NK-92 (cell line): Measurements from ENCODE around the gene EPHA2.
"Not testable (repeated sequence)": the region's sequence is repeated elsewhere in the genome, so short reads cannot be mapped to it uniquely, and the experiment has no call there.

ENCODE experiments used
- DNase-seq: peaks from one replicate; lab custom pipeline; 2025; ENCODE audit not compliant: unreplicated experiment; lab: John Stamatoyannopoulos, UW

EPHA2 gene

DNA sequence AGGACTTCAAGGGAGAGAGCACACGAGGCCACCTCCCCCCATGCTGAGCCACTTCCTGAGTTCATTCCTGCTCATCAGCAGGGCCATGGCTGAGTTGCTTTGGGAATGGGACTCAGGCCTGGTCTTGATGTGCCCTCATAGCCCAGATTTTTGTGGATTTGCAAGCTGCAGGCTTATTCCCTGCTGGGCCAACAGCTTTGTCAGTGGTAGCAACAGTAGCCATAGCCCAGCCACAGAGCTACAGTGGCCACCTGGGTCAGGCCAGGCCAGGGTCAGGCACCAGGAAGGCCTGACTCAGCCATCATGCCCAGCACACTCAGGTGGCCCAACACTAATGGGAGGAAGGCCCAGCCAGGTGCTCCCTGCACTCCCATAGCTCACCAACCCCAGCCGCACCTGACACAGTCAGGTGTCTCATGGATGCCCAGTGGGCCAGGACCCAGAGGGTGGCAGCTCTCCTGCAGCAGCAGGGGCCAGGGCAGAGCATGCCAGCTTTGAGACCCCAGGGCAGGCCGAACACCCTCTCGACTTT is 33.5 kb downstream of the EPHA2 start:
- no peak for DNase-seq

- DNase-seq, result no peak
Measured at GRCh38 chr1:16120940-16121410, 34.9 kb downstream of the EPHA2 start.

GRCh38 chr1:16120407-16120806 is 35.5 kb downstream of the EPHA2 start:
- no peak for DNase-seq

- DNase-seq, result no peak
Measured at GRCh38 chr1:16119926-16120325, 35.9 kb downstream of the EPHA2 start.

DNA sequence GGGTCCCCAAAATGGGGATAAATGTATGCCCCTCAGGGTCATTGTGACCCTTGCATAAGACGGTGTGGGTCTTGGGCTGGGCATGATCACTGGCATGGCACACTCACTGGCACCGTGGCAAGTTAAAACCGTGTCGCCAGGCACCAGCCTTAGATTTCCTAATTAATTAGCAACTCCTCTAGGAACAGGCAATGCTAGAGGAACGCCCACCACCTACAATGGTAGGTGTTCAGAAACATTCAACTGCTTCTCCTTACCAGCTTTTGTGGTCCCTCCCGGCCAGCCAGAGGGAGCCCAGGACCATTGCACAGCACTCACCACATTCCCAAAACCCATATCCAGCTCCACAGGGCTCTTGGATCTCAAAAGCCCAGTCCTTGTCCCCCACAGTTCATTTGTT is 36.4 kb downstream of the EPHA2 start:
- DNase-seq, result no peak

- DNase-seq, result no peak
Measured at GRCh38 chr1:16118706-16119105, 37.2 kb downstream of the EPHA2 start.

DNA sequence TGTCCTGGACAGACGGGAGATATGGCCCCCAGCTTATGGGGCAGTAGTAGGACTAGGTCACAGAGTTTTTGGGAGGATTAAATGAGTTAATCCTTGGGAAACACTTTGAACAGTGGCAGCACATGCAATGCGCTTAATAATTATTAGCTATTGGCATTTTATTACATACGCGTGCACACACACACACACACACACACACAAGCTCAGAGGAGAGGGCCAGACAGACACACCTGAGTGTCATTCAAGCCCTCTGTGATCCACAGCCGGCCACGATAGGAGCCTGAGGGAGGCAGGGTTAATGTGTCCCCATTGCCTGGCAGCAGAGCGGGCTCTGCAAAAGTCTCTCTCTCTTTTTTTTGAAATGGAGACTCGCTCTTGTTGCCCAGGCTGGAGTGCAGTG is 37.9 kb downstream of the EPHA2 start:
- no peak for DNase-seq

DNA sequence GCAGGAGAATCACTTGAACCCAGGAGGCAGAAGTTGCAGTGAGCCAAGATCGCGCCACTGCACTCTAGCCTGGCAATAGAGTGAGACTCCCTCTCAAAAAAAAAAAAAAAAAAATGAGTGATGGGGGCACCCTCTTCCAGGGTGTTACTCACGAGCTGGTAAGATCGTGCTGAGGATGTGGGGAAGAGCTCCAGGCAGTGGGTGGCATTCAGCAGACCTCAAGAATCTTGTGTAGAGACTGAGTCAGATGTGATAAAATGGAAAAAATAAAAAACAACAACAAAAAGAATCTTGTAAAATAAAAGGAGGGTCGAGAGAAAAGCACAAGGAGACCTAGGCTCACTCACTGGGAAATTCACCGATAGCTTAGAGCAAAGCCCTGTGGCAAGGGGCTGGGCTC is 38.5 kb downstream of the EPHA2 start:
- no peak for DNase-seq

GRCh38 chr1:16116625-16117024 is 39.2 kb downstream of the EPHA2 start:
- no peak for DNase-seq

- DNase-seq, result no peak
Measured at GRCh38 chr1:16116002-16116401, 39.9 kb downstream of the EPHA2 start.

DNA sequence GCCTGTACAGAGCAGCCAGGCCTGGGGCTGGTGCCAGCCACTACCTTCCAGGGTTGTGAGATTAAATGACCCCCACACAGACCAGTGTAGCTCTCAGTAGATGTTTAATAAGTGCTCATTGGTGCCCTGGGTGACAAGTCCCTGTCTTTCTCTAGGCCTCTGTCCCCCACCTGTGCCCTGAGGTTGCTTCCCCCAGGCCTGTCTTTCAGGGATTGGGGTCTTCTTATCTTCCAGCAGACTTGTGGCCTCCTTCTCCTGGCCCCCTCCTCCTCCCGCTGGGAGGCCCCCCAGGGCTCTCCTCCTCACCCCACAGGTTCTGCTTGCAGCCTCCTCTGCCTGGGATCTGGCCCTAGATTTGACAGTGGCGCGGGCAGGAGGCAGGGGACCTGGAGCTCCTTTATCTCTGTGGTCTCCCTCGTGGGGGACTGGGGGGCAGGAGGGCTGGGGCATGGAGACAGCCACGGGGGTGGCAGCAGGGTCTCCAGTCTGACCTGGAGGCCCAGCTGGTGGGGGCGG is 40.3 kb downstream of the EPHA2 start:
- no peak for DNase-seq

GRCh38 chr1:16114527-16115467 is 41.1 kb downstream of the EPHA2 start:
- DNase-seq, result no peak

DNA sequence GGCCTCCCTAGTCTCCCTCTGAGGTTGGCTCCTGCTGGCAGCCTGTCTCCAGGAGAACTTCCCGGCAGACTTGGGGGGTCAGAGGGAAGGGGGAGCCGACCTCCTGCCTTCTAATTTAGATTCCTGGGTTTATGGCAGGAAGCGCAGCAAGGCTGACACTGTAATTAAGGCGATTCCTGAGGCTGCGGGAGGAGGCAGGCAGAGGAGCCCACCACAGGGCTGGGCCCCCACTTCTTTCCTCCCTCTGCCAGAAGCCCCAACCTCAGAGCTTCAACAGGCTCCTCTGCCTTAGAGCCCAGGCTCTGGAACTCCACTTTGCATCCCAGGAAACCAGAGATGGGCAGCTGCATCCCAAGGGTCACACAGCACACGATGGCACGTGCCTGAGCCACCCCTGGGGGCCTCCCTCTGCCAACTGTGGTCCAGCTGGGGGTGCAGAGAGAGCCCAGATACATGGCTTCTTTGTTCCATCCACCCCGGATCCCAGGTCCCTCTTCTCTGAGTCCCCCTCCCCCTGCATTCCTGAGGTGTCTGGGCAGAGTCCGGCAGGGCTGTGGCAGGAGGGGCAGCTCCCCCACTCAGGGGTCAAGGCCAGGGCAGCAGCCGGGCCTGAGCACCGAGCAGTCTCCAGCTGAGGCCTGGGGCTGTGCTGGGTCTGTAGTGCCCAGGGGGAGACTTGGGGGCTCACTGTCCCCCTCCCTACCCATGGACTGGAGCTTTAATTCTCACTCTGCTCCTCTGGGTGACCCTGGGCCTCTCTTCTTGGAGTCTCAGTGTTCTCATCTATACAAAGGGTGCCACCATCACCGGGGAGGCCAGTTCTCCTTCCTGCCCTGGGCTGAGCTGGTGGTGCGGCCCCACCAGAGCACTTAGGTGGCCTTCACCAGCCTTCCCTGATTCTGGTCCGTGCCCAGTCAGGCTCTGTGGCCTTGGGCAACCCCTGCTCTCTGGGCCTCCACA is 43.0 kb downstream of the EPHA2 start:
- no peak for DNase-seq

GRCh38 chr1:16111771-16112595 is 43.9 kb downstream of the EPHA2 start:
- no peak for DNase-seq

DNA sequence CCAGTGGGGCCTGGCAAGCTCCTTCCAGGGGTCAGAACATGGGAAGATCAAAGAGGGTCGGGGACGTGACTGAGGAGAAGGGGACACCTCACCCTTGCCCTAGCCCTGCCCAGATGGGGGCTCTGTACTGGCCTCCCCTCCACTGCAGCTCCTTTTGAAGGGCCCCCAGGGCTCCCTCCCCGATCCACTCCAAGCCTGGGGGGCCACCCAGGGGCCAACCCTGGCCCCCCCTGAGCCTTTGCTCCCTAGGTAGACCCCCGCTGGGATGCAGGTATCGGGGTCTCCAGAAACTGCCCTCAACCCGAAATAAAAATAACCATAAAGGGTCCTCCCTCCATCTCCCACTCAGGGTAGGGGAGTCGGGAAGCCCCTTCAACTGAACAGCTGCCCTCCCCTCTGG is 45.0 kb downstream of the EPHA2 start:
- DNase-seq, result no peak

DNA sequence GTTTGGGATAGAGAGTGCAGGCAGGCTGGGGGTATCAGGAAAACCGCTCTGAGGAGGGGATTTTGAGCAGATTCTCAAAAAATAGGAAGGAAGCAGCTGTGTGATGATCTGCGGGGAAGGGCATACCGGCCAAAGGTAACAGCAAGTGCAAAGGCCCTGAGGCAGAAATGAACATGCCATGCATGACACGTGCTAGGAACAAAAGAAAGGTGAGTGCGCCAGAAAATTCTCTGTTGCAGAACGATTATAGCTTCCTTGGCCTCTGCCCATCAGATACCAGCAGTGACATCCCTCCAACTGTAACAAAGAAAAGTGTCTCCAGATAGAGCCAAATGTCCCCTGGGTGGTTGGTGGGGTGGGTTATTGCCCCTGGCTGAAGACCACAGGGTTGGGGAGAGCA is 45.4 kb downstream of the EPHA2 start:
- no peak for DNase-seq

DNA sequence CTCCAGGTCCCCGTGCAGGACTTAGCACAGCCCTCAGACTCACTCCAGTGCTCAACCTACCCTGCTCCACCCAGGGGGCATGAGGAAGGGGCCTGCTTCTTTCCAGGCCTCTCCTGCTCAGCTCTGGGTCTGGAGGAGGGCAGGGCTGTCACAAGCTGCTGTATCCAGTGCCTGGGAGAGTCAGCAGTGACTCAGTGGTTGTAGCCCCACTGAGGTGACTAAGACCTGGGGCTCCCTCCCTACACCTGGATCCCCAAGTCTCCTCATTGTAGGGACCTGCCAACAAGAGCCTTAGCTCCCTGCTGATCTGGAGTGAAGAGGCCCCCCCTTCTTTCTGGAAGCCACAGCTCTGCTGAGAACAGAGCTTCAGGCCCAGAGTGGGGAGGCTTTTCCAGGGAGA is 46.3 kb downstream of the EPHA2 start:
- DNase-seq, result no peak

DNA sequence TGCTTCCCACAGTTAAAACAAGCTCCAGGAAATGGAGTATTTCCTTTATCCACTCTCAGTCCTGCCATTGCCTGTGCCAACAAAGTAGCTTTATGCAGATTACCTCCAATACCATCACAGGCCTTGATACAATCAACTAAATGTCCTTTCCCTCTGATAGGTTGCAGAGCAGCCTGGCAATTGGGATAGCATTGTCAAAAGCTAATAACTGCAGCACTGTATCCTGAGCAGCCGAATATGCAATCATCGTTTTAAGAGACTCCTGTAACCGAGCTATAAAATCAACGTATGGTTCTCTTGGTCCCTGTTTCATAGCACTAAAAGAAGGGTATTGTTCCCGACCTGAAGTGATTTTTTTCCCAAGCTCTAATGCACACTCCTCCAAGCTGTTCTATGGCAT is 48.8 kb downstream of the EPHA2 start:
- not testable (repeated sequence) for DNase-seq

- DNase-seq, result no peak
Measured at GRCh38 chr1:16101623-16102022, 54.2 kb downstream of the EPHA2 start.

- no peak for DNase-seq
Measured at GRCh38 chr1:16099412-16099811, 56.5 kb downstream of the EPHA2 start.
